ENCODE results near the gene NAPSA.
"Not testable (repeated sequence)": the region's sequence is repeated elsewhere in the genome, so short reads cannot be mapped to it uniquely, and the experiment has no call there.

Gene NAPSA

DNA sequence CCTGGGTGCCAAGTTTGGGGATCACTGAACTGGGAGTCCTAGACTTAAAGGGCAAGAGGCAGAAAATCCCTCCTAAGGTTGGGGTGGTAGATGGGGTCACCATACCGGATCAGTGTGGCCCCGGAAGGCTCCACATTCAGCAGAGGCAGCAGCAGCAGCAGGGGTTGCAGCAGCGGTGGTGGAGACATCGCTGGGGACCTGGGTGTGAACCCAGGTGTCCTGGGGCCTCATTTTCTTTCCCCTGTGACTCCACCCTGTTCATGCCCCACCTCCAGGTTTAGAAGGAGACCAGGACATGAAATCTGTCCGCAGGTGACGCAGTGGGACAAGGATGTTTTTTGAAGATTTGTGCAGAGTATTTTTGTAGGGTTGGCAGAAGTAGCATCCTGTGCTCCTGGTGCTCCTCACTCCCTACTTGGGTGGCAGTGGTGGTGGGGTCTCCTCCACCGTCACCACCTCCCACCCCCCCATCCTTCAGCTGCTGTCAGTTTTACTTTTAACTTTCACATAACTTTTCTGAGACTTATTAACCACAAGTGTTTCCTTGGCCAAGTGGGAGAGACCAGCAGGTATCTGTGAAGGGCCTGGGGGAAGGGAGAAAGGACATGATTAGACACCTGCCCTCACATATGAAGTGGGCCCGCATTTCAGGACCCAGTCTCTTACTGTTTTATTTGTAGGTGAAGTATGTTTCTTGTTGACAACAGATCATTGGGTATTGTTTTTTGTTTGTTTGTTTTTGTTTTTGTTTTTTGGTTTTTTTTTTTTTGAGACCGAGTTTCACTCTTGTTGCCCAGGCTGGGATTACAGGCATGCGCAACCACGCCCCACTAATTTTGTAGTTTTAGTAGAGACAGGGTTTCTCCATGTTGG, at the start of gene NAPSA:
Gene NAPSA (minus strand): TSS at position 206 of the 873 bp plus-strand sequence. CDS start 18 bp downstream, at position 188.
- no peak for DNase-seq (ENCODE audit: low read depth)

- DNase-seq (ENCODE audit: low read depth): no peak
Measured at GRCh38 chr19:50413531-50413930, 48.1 kb upstream of the NAPSA start.

DNA sequence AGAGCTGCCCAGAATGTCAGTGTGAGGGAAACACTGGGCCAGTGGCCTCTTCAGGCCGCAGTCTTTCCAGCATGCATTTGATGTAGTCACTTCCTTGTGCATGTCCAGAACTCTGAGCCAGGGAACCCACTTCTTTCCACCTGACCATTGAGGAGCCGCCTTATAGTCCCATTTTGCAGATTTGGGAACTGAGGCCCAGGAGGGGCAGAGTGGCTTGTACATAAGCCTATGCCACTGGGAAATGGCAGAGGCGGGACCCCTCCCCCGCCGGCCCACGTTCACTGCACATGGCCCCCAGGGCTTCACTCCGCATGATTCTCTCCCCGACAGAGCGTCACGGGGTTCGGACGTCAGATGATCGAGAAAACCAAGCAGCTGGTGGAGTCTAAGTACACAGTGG, 47.7 kb upstream of the NAPSA start:
- DNase-seq (ENCODE audit: low read depth): no peak

DNA sequence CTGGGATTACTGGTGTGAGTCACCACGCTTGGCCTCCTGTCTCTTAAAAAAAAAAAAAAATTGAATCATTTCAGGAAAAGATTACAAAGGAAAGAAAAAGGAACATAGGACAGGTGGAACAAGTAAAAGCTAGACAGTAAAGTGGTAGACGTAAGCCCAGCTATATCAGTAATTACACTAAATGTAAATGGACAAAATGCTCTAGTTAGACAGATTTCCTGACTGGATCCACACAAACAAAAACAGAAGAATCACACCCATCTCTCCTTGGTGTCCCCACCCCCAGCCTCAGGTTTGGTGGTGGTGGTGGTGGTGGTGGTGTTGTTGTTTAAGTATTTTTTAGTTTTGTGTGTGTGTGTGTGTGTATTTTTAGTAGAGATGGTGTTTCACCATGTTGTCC, 47.0 kb upstream of the NAPSA start:
- DNase-seq (ENCODE audit: low read depth): no peak

- DNase-seq (ENCODE audit: low read depth): no peak
Measured at GRCh38 chr19:50410109-50410508, 44.7 kb upstream of the NAPSA start.

- no peak for DNase-seq (ENCODE audit: low read depth)
Measured at GRCh38 chr19:50409347-50409746, 43.9 kb upstream of the NAPSA start.

- no peak for DNase-seq (ENCODE audit: low read depth)
Measured at GRCh38 chr19:50406829-50407228, 41.4 kb upstream of the NAPSA start.

DNA sequence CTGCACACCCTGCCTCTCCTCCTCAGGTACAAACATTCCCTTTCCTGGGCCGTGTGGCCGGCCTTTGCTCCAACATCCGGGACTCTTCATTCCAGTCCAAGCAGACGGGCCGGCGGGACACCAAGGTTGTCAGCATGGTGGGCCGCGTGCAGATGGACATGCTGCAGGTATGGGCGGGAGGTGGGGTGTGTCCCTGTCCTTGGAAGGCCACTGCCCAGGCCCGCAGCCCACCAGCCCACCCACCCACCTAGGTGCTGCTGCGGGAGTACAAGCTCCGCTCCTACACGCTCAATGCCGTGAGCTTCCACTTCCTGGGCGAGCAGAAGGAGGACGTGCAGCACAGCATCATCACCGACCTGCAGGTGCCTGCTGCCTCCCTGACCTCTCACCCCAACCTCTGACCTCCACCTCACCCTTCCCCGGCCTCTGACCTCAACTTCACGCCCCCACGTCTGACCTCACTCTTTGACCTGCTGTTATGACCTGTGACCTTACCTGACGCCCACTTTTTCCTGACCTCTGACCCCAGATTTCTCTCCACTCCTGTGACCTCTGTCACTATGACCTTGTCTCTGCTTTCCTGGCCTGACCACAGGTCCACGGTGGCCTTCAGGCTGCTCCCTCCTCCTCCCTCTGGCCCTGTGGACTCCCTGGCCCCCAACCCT, 40.8 kb upstream of the NAPSA start:
- no peak for DNase-seq (ENCODE audit: low read depth)

DNA sequence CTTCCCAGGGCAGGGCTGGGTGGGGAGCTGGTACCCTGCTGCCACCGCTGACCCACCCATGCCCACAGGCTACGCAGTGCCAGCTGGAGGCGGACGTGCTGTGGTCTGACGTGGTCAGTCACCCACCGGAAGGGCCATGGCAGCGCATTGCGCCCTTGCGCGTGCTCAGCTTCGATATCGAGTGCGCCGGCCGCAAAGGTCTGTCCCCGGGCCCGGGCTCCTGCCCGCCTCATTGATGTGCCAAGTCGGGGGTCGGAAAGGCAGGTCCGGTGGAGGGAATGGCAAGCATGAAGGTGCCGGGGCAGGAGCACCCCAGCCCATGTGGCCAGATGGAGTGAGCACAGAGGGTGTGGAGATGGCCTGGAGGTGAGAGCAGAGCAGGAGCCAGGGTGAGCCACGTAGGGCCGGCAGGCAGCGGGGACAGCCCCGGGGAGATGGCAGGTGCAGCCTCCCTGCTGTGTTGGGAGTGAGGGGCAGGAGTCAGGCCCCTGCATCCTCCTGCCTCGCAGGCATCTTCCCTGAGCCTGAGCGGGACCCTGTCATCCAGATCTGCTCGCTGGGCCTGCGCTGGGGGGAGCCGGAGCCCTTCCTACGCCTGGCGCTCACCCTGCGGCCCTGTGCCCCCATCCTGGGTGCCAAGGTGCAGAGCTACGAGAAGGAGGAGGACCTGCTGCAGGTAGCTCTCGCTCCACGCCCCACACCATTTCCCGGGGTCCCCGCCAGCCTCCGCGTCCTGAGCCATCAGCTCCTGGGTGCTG, 37.3 kb upstream of the NAPSA start:
- no peak for DNase-seq (ENCODE audit: low read depth)

- no peak for DNase-seq (ENCODE audit: low read depth)
Measured at GRCh38 chr19:50401605-50402450, 36.4 kb upstream of the NAPSA start.

DNA sequence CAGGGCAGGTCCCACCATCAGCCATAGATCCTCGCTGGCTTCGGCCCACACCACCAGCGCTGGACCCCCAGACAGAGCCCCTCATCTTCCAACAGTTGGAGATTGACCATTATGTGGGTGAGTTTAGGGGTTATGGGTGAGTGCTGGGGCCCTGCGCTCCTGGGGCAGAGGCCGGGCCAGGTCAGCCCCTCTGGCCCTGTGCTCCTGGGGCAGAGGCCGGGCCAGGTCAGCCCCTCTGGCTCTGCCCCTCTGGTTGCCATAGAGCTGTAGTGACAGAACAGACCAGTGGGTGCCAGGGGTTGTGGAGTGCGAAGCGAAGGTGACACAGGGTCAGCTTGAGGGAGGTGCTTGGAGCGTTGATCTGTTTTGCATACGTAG, 33.9 kb upstream of the NAPSA start:
- no peak for DNase-seq (ENCODE audit: low read depth)

- no peak for DNase-seq (ENCODE audit: low read depth)
Measured at GRCh38 chr19:50398675-50399367, 33.4 kb upstream of the NAPSA start.

- no peak for DNase-seq (ENCODE audit: low read depth)
Measured at GRCh38 chr19:50394017-50394416, 28.6 kb upstream of the NAPSA start.

DNA sequence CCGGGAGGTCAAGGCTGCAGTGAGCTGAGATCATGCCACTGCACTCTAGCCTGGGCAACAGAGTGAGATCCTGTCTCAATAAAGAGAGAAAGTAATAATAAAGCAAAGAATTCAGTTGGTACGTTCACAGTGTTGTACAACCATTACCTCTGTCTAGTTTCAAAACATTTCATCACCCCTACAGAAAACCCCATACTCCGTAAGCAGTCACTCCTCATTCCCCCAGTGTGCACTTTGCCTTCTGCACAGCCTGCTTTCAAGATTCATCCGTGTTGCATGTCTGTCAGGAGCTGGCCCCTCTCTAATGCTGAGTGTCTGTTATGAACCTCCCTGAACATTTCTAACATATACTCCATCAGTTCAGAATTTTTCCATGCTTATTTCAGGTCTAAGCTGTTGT, 28.1 kb upstream of the NAPSA start:
- DNase-seq (ENCODE audit: low read depth): no peak

DNA sequence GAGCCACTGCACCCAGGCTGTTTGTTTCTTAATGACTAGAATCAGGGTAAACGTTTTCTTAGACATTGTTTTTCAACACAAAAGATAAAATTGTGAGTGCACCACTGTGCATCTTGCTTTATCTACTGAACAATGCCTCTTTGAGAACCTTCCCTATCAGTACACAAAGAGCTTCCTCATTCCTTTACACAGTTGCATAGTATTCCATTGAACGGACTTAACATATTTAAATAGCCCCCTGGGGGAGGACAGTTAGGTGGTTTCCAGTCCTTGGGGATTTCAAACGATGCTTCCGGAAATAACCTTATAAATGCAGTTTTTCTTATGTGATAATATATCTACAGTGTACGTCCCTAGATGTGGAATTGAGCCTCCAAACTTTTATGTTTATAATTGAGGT, 27.3 kb upstream of the NAPSA start:
- DNase-seq (ENCODE audit: low read depth): no peak

DNA sequence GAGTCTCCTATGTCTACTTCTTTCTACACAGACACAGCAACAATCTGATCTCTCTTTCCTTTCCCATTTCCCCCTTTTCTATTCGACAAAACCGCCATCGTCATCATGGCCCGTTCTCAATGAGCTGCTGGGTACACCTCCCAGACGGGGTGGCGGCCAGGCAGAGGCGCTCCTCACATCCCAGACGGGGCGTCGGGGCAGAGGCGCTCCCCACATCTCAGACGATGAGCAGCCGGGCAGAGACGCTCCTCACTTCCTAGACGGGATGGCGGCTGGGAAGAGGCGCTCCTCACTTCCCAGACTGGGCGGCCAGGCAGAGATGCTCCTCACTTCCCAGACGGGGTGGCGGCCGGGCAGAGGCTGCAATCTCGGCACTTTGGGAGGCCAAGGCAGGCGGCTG, 25.5 kb upstream of the NAPSA start:
- not testable (repeated sequence) for DNase-seq (ENCODE audit: low read depth)

DNA sequence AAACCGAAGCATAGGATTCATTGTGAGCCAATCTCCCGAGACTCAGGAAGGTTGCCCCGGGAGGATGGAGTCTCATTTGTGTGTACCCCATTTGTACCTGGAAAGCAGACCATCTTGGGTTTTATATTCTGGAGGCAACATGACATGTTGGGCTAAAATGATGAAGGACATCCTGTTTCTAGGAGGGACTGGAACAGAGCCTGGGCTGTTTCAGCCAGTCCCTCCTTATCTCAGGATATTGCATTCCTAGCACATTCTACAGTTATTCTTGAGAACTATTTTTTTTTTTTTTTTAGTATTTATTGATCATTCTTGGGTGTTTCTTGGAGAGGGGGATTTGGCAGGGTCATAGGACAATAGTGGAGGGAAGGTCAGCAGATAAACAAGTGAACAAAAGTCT, 24.9 kb upstream of the NAPSA start:
- DNase-seq (ENCODE audit: low read depth): not testable (repeated sequence)

DNA sequence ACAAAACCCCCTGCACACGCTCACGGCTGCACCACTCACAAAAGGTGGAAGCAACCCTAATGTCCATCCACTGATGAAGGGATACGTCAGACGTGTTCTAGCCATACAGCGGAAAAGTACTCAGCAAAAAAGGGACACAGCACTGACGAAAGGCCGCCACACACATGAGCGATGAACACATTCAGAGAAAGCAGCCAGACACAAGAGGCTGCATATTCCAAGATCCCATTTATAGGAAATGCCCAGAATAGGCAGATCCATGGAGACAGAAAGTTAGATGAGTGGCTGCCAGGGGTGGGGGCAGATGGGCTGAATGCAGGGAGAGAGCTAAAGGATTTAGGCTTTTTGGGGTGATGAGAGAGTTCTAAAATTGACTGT, 22.4 kb upstream of the NAPSA start:
- DNase-seq (ENCODE audit: low read depth): no peak

- DNase-seq (ENCODE audit: low read depth): no peak
Measured at GRCh38 chr19:50387176-50387867, 21.9 kb upstream of the NAPSA start.

GRCh38 chr19:50384685-50385535, 19.5 kb upstream of the NAPSA start:
- DNase-seq (ENCODE audit: low read depth): no peak
